HUDEP-2 (cell line): ENCODE measurements around the gene PARM1.
"Not testable (repeated sequence)": the region's sequence is repeated elsewhere in the genome, so short reads cannot be mapped to it uniquely, and the experiment has no call there.

Experiments used
- DNase-seq, 76 experiments: peaks; one replicate each; lab custom pipeline; 2025; ENCODE audit not compliant: unreplicated experiment in 76 of 76; lab: John Stamatoyannopoulos, UW

Gene PARM1

DNA sequence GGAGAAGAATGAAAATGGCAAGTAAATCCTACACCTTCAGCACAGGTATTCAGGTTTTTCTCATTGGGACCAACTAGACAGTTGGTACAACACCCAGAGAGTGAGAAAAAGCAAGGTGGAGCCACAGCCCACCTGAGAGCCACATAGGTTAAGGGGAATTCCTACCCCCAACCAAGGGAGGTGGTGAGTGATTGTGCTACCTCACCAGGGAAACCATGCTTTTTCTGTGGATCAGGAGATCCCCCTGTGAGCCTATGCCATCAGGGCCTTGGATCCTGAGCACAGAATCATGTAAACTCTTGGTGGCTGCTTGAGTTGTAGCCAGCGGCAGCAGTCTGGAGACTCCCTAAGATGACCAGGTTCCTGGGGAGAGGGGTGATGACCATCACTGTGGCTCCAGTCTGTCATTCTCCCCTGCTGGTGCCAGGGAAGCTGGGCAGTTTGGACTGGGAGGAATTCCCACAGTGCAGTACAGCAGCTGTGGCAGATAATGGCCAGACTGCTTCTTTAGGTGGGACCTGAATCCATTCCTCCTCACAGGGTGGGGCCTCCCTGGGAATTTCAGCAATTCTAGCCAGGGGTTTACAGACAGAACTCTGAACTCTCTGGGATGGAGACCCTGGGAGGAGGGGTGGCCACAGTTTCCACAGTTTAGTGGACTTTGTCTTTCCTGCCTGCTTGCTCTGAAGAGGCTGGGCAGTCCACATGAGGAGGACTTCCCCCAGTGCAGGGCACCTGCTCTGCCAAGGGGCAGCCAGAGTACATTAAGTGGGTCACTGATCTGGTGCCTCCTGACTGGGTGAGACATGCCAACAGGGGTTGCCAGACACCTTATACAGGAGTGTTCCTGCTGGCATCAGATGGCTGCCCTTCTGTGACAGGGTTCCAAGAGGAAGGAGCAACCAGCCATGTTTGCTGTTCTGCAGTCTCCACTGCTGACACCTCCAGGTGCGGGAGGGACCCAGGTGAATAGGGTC lies 43.2 kb downstream of the PARM1 start:
- DNase-seq, result no peak

DNA sequence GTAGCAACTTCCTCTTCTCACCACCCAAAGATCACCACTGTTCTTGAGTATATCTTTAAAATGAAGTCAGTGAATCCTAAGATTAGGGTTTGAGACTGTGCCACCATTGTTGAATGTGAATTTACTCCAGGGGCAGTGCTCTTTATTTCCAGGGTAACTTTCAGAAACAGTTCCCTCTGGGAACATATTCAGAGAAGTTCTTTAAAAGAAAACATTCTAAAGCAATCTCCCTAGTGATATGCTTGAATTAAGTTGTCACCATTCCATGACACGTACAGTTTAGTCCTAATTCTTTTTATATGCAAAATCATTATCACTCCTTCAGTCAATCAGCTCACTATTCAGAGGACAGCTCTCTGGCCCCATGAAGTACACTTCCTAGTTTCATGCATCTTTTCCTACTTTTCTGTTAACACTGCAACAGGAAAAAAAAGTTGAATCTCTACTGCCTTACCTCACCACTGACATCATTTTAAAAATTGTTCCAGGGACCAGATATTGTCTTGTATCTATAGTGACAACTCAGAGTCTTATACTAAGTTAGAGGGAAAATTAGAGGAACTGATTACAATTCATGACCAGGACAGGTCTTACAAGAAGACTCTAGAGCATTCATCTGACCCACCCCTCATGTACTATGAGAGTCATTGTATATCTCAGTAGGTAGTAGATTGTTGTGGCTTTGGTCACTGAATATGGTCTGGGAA lies 49.8 kb downstream of the PARM1 start:
- DNase-seq, result no peak

DNA sequence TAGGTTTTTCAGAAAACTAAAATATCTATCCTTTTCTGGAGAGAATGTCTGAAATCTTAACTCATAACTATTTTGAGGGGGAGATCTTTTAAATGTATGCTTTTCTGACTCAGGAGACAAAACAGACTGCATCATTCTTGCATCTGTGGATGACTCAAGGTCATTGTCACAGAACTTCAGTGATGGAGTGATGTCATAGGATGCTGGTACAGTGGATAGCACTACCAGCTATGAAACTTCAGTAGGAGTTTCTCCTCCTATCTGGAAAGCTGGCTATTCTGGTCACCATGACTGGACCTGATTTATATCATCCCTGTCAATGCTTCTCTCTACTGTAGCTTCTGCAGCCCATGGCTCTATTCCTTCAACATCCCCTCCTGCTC lies 50.3 kb downstream of the PARM1 start:
- DNase-seq, result no peak

DNA sequence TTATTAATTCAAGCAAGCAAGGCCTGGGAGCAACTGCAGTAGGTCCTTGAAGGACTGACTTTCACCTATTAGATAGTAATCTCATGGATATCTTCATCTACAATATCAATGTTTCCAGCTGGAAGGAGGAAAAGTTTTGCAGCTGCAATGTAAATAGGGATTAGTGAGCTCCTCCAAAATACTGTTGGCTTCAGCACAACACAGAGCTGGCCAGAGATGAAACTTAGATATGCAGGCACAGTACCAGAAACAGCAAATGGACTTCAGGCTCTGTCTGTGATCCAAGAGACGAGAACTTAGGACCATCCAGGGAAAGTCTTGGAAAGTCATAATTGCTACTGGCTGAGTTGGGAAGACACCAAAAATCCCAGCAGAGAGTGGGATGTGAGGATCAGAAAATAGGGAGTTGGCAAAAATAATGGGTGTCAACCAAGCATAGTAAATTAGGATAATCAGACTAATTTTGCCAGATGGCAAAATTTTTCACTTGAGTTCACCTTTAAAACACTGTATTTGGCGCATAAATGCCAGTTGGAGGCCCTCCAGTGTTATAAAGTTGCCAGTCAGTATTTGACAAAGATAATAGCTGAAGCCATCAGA lies 57.5 kb downstream of the PARM1 start:
- DNase-seq, result no peak

DNA sequence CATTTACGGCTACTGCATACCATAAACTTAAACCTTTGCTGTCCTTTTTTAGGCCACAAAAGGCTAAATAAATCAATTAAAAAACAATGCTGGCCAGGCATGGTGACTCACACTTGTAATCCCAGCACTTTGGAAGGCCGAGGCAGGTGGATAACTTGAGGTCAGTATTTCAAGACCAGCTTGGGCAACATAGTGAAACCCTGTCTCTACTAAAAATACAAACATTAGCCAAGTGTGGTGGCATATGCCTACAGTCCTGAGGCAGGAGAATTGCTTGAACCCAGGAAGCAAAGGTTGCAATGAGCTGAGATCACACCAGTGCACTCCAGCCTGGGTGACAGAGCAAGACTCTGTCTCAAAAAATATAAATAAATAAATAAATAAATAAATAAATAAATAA lies 61.5 kb downstream of the PARM1 start:
- not testable (repeated sequence) for DNase-seq

DNA sequence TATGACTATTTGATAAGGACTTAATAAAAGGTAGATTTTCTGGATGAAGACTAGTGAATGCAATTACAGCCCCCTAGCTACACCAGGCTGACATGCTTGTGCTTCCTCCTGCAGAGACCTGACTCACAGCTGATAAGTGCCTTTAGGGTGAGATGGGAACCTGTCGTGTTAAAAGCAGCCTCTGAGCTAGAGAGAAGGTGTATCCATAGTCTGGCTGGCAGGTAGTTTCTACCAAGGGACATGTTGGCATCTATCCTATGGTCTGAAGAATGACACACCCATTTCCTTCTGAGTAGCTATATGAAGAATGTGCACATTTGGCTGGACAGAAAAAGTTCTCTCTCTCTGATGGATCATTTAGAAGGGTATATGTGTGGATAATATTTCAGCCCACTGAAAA lies 64.1 kb downstream of the PARM1 start:
- no peak for DNase-seq

DNA sequence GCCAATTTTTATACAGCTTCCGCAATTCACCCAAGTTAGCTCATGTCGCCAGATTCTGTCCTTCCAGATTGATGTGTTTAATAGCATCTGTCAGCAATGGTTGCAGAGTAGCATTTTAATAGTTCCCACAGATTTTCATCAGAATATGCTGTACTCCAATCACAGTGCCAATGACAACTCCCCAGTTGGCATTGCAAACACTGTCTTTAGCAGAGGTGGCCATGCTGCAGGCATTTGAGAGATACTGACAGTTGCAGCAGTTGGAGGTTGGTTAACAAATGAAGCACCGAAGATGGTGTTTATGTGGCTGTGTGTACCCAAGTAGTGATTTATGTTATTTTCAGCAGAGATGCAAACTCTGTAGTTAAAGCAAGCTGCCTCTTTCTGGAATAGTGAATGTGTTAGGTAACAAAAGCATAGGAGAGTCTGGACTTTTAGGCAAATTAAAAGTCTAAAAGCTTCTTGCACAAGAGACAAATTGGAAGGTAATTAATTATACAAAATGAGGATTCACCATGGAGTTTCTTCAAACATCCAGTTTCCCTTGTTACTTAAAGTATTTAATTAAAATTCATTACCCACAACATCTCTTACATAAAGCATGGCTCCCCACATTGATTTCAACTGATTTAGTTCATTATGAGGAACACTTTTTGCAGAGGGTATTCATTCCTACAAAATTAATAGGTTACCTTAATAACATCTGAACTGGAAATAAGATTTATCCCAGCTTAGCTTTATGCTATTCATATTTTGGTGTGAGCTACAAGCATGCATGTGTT lies 65.2 kb downstream of the PARM1 start:
- no peak for DNase-seq

DNA sequence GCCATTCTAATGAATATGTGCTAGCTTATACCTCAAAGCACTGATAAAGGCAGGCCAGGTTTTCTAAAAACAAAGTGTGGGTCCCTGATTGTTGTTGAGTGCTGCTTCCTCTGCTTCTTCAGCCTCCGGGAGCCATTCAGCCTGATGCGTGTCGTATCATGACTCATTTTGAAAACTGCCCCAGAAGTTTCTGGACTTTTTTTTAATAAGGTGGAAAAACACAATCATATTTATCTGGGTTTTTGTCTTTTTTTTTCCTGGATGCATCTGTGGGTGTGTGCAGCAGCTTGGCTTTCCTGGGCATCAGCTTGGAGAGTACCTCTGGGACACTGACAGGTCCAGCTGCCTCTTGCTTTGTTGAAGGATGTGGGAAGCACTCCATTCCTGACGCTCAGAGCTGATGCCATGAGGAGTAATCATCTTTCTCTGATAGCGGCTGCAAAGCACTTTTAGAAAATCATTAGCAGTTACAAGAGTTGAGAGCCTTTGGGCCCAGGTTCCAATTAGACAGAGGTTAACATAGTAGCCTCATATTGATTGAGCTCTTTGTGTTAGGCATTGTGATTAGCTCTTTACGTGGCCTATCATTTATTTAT lies 66.9 kb downstream of the PARM1 start:
- DNase-seq, result no peak

DNA sequence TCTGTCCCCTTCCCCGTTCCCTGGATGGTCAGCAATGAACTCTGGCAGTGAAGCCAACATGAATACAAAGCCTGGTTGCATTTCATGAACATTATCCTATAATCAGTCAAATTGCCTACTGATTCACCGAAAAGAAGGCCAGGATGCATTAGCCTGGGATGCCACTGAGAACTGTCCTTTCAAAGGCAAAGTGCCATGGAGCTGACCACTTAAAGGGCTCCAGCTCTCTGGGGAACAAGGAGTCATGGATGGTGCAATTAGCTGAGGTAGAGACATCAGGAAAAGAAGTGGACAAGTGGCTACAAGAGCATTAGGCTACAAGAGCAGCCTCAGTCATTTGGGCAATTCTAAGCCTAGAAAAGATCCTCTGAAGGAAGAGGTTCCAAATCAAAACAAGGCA lies 69.0 kb downstream of the PARM1 start:
- no peak for DNase-seq

DNA sequence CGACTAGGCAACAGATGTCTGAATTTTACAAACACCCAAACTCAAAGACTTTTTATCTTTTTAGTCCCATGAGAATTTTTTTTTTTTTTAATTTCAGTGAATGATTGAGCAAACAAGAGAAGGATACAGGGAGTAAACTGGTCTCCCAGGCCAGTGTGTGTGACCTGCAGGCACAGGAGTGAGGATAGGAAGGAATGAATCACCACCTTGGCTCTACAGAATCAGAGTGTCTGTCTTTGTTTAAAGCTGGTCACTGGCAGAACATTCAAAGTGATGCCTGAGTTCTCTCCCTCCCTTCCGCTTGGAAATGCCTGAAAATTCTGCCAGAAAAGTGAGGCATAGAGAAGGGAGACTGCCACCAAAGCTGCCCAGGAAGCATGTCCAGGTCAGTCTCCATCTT lies 69.5 kb downstream of the PARM1 start:
- DNase-seq, result no peak

DNA sequence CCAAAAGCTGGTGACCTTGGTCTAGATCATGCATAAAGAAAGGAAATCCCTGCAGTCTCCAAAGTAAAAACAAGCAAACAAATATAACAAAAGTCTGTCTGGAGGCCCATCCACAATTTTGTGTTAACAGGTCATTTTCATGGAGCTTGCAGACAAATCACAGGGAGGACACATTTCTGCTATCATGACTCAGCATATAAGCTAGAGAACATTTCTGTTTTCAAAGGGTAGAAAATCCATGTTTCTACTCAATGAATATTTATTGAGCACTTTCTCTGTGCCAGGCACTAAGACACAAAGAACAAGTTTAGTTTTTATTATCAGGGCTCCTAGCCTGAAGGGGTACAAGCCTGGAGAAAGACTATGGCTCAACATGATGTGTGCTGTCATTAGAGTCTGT lies 71.1 kb downstream of the PARM1 start:
- DNase-seq, result no peak

DNA sequence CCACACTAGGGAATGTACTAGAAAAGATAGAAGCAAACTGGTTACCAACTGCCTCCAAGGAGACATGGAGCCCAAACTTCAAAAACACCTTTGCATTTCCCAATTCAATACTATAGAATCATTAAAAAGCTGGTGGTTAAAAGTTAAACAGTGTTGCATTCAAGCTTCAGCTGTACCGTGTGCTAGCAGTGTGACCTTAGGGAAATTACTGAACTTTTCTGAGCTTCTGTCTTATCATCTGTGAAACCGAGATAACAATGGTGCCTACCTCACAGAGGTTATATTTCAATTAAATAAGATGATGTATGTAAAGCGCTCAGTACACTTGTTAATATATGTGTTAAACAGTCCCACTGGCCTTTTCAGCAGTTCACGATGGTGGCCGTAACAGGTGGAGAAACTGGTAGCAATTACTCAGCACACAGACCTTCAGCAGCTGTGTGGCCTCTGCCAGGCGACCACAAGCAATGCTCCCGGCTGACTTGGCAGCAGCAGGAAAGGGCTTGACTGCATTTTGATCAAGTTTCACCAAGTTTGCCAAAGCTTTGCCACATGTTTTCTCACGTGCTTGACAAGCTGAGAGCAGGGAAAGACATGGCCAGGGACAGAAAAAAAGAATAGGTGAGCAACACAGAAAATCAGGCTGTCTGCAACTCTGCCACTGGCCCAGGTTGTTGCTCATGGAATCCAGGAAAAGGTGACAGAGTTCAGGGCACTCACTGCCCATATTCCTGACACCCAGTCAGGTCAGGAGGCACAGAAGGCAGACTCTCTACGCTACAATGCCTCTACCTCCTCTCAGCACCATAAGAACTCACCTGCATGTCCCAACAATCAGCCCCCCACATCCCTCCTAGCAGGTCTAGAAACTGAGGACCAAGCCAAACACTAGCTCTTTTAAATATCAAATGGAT lies 72.1 kb downstream of the PARM1 start:
- DNase-seq, result no peak

DNA sequence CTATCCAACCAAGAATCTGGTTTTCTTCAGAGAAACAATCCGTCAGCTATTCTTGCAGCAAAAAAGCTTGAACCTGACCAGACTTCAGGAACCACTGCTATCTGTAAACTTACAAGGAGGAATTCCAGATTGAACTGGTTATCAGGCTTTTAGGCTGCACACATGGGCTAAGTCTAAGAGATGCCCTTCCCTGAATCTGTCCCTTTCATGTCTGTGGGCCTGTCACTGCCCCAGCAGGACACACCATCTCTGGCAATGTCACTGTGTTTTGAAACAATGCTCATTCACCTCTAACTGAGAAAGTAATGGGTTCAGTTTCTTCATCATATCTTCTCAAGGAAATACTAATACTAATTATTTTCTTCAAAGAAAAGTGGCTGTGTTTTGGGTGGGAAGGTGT lies 72.8 kb downstream of the PARM1 start:
- DNase-seq, result no peak

DNA sequence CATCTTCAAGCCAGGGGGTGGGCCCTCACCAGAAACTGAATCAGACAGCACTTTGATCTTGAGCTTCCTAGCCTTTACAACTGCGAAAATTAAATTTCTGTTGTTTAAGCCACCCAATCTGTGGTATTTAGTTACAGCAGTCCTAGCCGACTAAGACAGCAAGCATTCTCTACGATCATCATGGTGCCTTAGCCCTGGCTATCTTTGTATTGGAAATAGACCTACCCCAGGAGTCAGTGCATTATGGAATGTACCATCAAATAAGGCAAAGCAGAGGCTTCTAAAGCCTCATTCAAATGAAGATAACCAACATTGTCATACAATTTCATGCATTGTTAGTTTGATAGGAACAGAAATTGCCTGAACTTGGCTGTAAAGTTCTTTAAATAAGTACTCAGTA lies 75.0 kb downstream of the PARM1 start:
- no peak for DNase-seq

DNA sequence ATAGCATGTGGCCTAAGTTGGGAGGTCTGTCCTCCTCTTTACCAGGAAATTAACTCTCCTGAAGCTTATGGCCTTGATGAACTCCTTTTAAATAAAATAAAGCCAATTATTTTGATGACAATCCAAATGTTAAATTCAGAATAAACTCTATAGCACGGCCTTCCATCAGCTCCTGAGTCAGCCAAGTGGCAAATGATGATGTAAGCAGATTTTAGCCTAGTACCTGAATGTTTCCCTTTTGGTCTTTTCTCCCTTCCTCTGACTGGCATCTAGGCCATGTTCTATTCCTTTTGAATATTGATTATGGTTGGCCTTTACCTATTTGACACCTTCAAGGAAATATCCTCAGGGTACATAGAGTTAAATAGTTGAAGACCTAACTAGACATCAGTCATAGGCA lies 76.2 kb downstream of the PARM1 start:
- DNase-seq, result no peak

DNA sequence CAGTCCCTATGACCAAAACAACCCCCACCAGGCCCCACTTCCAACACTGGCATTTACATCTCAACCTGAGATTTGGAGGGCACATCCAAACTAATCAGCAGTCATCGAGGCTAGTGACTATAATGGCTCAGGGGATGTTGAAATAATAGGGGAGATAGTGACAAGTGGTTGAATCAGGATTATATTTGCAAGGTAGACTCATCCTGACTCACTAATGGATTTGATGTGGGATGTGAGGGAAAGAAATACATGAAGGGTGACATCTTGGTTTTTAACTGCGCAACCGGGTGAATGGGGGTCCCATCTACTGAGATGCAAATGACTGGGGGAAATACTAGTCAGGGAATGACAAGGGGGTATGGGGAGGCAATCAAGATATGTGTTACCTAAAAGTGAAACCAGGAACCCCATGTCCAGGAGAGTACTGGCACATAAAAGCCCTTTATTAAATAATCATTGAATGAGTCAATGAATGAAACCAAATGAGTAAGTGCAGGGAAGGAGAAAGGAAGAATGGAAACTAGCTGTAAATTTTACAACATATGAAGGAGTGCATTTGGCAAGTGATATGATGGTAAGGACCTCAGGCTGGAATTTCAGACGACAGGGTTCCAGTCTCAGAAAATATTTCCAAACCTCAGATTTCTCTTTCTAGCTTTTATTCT lies 78.3 kb downstream of the PARM1 start:
- DNase-seq, result no peak

DNA sequence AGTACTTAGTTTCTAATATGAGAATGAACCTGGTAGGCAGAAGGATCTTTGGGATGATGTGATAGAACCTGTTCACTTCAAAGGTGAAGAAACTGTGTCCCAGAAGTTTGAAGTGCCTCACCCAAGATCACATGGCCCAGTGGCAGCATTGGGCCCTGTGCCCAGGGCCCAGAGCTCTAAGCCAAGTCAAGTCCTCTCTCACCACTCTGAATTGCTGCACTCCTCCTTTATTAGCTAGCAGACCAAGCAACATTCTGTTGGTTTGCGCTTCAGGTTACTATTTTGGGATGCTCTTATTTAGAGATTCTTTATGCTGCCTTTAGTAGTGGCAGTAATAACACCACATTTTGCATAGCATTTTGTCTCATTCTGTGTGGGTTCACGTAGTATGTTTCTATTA lies 82.7 kb downstream of the PARM1 start:
- DNase-seq, result no peak

DNA sequence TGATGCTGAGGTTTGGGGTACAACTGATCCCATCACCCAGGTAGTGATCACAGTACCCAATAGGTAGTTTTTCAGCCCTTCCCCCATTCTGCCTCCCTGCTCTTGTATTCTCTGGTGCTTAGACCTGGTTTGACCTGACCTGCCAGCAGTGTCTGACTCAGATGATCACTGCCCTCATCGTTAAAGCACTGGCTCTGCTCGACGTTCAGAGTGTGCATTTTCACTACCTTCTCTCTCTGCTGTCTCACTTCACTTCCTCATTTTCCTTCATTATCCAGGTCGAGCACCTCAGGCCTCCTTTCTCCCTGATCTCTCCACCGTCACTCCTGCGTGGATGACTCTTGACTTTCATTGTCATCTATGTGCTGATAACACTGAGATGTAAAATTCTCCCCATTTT lies 83.6 kb downstream of the PARM1 start:
- no peak for DNase-seq
